CD14-positive monocyte (primary cell): ENCODE measurements around the gene L3MBTL4. TPM values are rescaled to one million over a fixed set of nuclear protein-coding genes. Genes with fewer than 3 reads are reported as not detected.

Experiments
- DNase-seq, 3 donors: peaks; one replicate each; pipeline ENCODE4 v3.0.0-alpha.2; 2011 to 2022
- H2AFZ ChIP-seq: 2 replicates; pipeline ENCODE4 v1.6.0; 2012; ENCODE audit warnings: mild to moderate bottlenecking, low read depth, low read length, inconsistent platforms; ENCODE audit not compliant: insufficient read depth, poor library complexity, severe bottlenecking
- H3K27ac ChIP-seq, 2 donors: 1 replicate in 1 of 2; 2 replicates in 1 of 2; pipeline ENCODE4 v1.5.1; 2012 to 2013; ENCODE audit warnings: low read length in 2 of 2, control low read depth in 1 of 2, inconsistent platforms in 1 of 2, low read depth in 1 of 2, mild to moderate bottlenecking in 1 of 2
- H3K27me3 ChIP-seq, 2 donors: one replicate each; pipeline versions ENCODE4 v1.6.0 to v1.6.1; 2011 to 2013; ENCODE audit warnings: low read length in 2 of 2; ENCODE audit not compliant: control insufficient read depth in 2 of 2, insufficient read depth in 2 of 2
- H3K36me3 ChIP-seq, 2 donors: replicated peaks in 1 of 2; 1 replicate in 1 of 2; 2 replicates in 1 of 2; pipeline versions ENCODE4 v1.5.1 to v1.6.1; 2012 to 2013; ENCODE audit warnings: low read length in 2 of 2, control low read depth in 1 of 2, inconsistent platforms in 1 of 2, mild to moderate bottlenecking in 1 of 2; ENCODE audit not compliant: insufficient read depth in 2 of 2, control insufficient read depth in 1 of 2
- H3K4me1 ChIP-seq, 2 donors: 1 replicate in 1 of 2; 2 replicates in 1 of 2; pipeline versions ENCODE4 v1.5.1 to v1.6.1; 2012 to 2013; ENCODE audit warnings: low read length in 2 of 2, control low read depth in 1 of 2, inconsistent platforms in 1 of 2, mild to moderate bottlenecking in 1 of 2, moderate library complexity in 1 of 2; ENCODE audit not compliant: insufficient read depth in 2 of 2, control insufficient read depth in 1 of 2
- H3K4me2 ChIP-seq: replicated peaks from 2 replicates; pipeline ENCODE3; 2012; ENCODE audit warnings: low read length, moderate library complexity, mild to moderate bottlenecking; ENCODE audit not compliant: poor library complexity, severe bottlenecking; ENCODE audit errors: extremely low read depth
- H3K4me3 ChIP-seq, 3 experiments: fragments of 200-600 bp in 1 of 3; sonication (generic) in 1 of 3; replicated peaks in 1 of 3; 1 replicate in 2 of 3; 2 replicates in 1 of 3; pipeline ENCODE4 v1.5.1; 2011 to 2013; ENCODE audit warnings: low read length in 3 of 3, mild to moderate bottlenecking in 3 of 3, control low read depth in 2 of 3, low read depth in 2 of 3, inconsistent platforms in 1 of 3, moderate library complexity in 1 of 3
- H3K79me2 ChIP-seq: 2 replicates; pipeline ENCODE4 v1.6.0; 2012; ENCODE audit warnings: mild to moderate bottlenecking, control low read depth, inconsistent platforms, low read length, moderate library complexity; ENCODE audit not compliant: insufficient read depth
- H3K9ac ChIP-seq: 2 replicates; pipeline ENCODE4 v1.6.0; 2017; ENCODE audit warnings: low read length, mild to moderate bottlenecking; ENCODE audit not compliant: insufficient read depth, poor library complexity, severe bottlenecking
- H3K9me3 ChIP-seq, 2 donors: replicated peaks in 1 of 2; 1 replicate in 1 of 2; 2 replicates in 1 of 2; pipeline versions ENCODE4 v1.5.1 to v1.6.1; 2012 to 2013; ENCODE audit warnings: low read length in 2 of 2, control low read depth in 1 of 2; ENCODE audit not compliant: control insufficient read depth in 1 of 2, insufficient read depth in 1 of 2
- H4K20me1 ChIP-seq: 2 replicates; pipeline ENCODE4 v1.6.0; 2012; ENCODE audit warnings: mild to moderate bottlenecking, low read length, control low read depth, moderate library complexity; ENCODE audit not compliant: insufficient read depth
- H3K27ac Mint-ChIP-seq, 7 donors: one replicate each; pipeline ENCODE4 v1.8.0; 2020; ENCODE audit warnings: mild to moderate bottlenecking in 7 of 7, mixed read lengths in 7 of 7, moderate library complexity in 6 of 7, inconsistent platforms in 2 of 7
- H3K27me3 Mint-ChIP-seq, 3 donors: one replicate each; pipeline ENCODE4 v1.8.0; 2021 to 2022; ENCODE audit warnings: low read depth in 3 of 3, mild to moderate bottlenecking in 3 of 3, mixed read lengths in 3 of 3, moderate library complexity in 3 of 3, inconsistent platforms in 1 of 3
- H3K36me3 Mint-ChIP-seq, 2 donors: one replicate each; pipeline ENCODE4 v1.8.0; 2020; ENCODE audit warnings: mixed read lengths in 2 of 2, inconsistent platforms in 1 of 2, mild to moderate bottlenecking in 1 of 2
- H3K4me1 Mint-ChIP-seq: one replicate; pipeline ENCODE4 v1.8.0; 2020; ENCODE audit warnings: mild to moderate bottlenecking, mixed read lengths
- H3K4me3 Mint-ChIP-seq, 2 donors: one replicate each; pipeline ENCODE4 v1.8.0; 2020; ENCODE audit warnings: mild to moderate bottlenecking in 2 of 2, mixed read lengths in 2 of 2, moderate library complexity in 1 of 2
- H3K9me3 Mint-ChIP-seq, 7 donors: one replicate each; pipeline ENCODE4 v1.8.0; 2020 to 2022; ENCODE audit warnings: mixed read lengths in 7 of 7, mild to moderate bottlenecking in 6 of 7, moderate library complexity in 6 of 7, inconsistent platforms in 2 of 7
- WGBS: methylation state at CpG from one replicate; pipeline ENCODE4 v1.1.5; 2013; ENCODE audit warnings: missing lambda C conversion rate; ENCODE audit not compliant: insufficient coverage; 5-methylcytosine and 5-hydroxymethylcytosine counted together
- intact Hi-C, 2 donors: fragments of 100-400 bp; cut with micrococcal nuclease; formaldehyde crosslinking; loops; one replicate each; pipeline versions ENCODE4 v1.15.0 to v1.15.1; 2023
- polyA plus RNA-seq, 3 donors: library from polyadenylated mRNA; depleted of rRNA in 1 of 3; unstranded in 2 of 3; stranded (reverse) in 1 of 3; fragments of 300-500 nt in 2 of 3; fragments of >200 nt in 1 of 3; fragmentation: Illumina TruSeq in 2 of 3; gene quantifications; 1 replicate in 2 of 3; 2 replicates in 1 of 3; pipeline ENCODE4 v1.2.3, GENCODE V29; 2012 to 2021
- TF ChIP-seq, protein P1 (sequence below): fragments of 200-600 bp; IDR thresholded peaks from one replicate; pipeline ENCODE4 v1.8.0; 2022; ENCODE audit warnings: antibody characterized with exemption, mild to moderate bottlenecking

L3MBTL4 gene
- polyA plus RNA-seq, 3 donors = 0.55 to 1.2 (median 0.72) TPM

- H3K27me3 ChIP-seq = no peaks in the 10 kb centered on the region
- Mint-ChIP-seq H3K36me3 (no peaks in the 10 kb centered on the region), H3K4me1 (no peaks in the 10 kb centered on the region), H3K9me3 (peaks cover 0 to 2% (median 0%) of the 10 kb centered on the region in 7 donors), H3K27me3 (peaks cover 0 to 3% (median 3%) of the 10 kb centered on the region in 3 donors), H3K27ac (no peak overlapping the region), H3K4me3 (no peak overlapping the region)
- no peak for DNase-seq
- no peaks in the 10 kb centered on the region for H3K79me2 ChIP-seq
- H3K4me2 ChIP-seq = no peak overlapping the region
- H3K27ac ChIP-seq = no peak overlapping the region
- H3K9me3 ChIP-seq = no peaks in the 10 kb centered on the region
- no peak overlapping the region for H2AFZ ChIP-seq
- H3K36me3 ChIP-seq = no peaks in the 10 kb centered on the region
- TF ChIP-seq, protein P1, sequence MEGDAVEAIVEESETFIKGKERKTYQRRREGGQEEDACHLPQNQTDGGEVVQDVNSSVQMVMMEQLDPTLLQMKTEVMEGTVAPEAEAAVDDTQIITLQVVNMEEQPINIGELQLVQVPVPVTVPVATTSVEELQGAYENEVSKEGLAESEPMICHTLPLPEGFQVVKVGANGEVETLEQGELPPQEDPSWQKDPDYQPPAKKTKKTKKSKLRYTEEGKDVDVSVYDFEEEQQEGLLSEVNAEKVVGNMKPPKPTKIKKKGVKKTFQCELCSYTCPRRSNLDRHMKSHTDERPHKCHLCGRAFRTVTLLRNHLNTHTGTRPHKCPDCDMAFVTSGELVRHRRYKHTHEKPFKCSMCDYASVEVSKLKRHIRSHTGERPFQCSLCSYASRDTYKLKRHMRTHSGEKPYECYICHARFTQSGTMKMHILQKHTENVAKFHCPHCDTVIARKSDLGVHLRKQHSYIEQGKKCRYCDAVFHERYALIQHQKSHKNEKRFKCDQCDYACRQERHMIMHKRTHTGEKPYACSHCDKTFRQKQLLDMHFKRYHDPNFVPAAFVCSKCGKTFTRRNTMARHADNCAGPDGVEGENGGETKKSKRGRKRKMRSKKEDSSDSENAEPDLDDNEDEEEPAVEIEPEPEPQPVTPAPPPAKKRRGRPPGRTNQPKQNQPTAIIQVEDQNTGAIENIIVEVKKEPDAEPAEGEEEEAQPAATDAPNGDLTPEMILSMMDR = no peak
- WGBS = 100% methylated on average over 1 of the region's 2 CpGs
- no peaks in the 10 kb centered on the region for H4K20me1 ChIP-seq
- no peak overlapping the region for H3K4me3 ChIP-seq
- no peak overlapping the region for H3K9ac ChIP-seq
- no peaks in the 10 kb centered on the region for H3K4me1 ChIP-seq
- intact Hi-C loops = loop anchor here in 1 of 2 donors (10.0 kb wide), 1 partner anchor 60 kb away; no protein-coding TSS in a partner anchor
Observed at GRCh38 chr18:5964996-5965395, 449.7 kb downstream of the L3MBTL4 start.

DNA sequence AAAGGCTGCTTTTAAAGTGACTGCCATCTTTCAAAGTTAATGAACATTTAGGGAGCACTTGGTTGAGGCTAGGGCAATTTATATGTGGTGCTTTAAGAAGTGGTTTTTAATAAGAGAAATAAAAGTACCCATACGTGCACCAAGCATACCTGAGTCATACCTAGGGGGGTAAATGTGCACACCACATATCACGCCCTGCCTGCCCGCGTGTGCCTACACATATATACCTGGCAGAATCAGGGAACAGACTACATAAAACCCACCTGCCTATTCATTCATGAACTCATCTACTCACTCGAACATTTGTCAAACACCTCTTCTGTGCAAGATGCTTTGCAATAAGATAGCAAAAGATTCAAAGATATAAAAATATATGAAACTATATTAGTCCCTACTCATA, 450.1 kb downstream of the L3MBTL4 start:
- Histone ChIP-seq H3K4me1 (no peaks in the 10 kb centered on the region), H4K20me1 (no peaks in the 10 kb centered on the region), H3K36me3 (no peaks in the 10 kb centered on the region), H3K27me3 (no peaks in the 10 kb centered on the region), H3K27ac (no peak overlapping the region), H3K9me3 (no peaks in the 10 kb centered on the region), H3K9ac (no peak overlapping the region), H3K79me2 (no peaks in the 10 kb centered on the region), H3K4me3 (no peak overlapping the region), H2AFZ (no peak overlapping the region), H3K4me2 (no peak overlapping the region)
- intact Hi-C loops = loop anchor here in 1 of 2 donors (10.0 kb wide), 1 partner anchor 60 kb away; no protein-coding TSS in a partner anchor
- Mint-ChIP-seq H3K4me1 (no peaks in the 10 kb centered on the region), H3K27ac (no peak overlapping the region), H3K36me3 (no peaks in the 10 kb centered on the region), H3K27me3 (peaks cover 0 to 3% (median 3%) of the 10 kb centered on the region in 3 donors), H3K4me3 (no peak overlapping the region), H3K9me3 (peaks cover 0 to 2% (median 0%) of the 10 kb centered on the region in 7 donors)
- DNase-seq = no peak
- TF ChIP-seq, protein P1 = no peak
- no CpG with 5 or more reads among the region's 5 CpGs for WGBS
